Stimulated activated CD8-positive, alpha-beta memory T cell treated with anti-CD3 and anti-CD28 coated beads, Interleukin-15, amount 100 ng/mL, for 48 hours (primary cell): ENCODE measurements around the gene DTNB.

ENCODE experiments used
- DNase-seq, 2 donors: peaks; one replicate each; pipeline ENCODE4 v3.0.0-alpha.2; 2020; ENCODE audit warnings: low read depth in 2 of 2

Gene DTNB

DNA sequence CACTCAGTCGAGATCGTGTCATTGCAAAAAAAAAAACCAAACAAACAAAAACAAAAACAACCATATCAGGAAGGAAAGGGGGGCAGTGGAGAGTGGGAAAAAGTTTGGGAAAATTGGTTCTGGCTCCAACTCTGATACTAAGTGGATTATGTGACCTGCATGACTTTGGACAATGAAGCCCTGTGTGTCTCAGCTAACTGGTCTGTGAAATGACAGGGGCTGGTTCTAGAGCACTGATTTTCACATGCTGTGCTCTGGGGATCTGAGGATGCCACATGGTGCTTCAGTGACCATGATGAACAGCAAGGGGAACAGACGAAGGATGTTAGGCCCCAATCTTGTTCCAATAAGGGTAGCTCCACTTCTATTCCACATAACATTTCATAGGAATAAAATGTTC is 174.2 kb downstream of the DTNB start:
- no peak for DNase-seq

DNA sequence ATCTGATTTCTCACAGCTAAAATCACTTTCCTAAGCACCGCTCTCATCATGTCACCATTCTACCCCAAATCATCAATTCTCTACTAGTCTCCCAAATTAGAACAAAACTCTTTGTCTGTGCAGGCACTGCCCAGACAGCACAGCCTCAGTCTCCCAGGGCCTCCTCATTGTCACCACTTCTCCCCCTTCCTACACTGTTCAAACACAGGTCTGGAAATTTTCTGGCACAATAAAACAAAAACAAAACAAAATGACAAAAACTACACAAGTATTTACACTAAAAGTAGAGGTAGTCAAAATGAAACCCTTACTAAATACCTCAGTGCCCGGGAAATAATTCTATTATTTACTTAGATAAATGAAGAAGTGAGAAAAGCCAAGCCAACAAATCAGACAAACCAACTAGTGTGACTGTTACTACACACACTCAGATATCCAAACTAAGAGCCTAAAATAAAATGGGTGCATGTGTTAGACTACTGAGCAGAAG is 175.4 kb downstream of the DTNB start:
- no peak for DNase-seq

DNA sequence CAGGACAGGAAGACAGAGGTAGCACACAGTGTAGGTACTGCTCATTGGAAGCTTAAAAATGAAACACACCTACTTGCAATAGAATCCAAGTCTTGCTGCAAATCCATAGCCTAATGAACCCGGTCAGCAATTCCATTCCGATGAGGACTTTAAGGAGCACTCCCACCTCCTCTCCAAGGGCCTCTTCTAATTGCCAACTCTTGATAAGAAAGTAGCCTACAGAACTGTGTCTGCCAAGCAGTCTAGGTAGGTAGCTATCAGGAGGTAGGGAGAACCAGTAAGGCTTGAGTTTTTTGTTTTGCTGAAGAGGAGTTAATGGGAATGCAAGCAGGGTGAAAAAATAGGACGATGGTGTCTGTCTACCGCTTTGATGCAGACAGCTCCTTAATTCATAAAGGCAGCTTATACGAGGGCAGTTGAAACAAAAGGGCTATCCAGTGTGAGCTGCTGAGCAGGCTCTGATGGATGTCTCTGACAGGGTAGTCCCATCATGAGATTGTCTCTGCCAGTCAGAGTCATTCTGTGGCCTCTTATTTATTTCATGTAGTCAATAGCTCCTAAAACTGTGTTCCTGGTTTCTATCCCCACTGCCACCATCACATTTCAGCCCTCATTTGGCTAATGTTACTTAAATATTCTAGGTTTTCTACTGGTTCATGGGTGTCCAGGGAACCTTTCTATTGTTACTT is 176.0 kb downstream of the DTNB start:
- DNase-seq = no peak

DNA sequence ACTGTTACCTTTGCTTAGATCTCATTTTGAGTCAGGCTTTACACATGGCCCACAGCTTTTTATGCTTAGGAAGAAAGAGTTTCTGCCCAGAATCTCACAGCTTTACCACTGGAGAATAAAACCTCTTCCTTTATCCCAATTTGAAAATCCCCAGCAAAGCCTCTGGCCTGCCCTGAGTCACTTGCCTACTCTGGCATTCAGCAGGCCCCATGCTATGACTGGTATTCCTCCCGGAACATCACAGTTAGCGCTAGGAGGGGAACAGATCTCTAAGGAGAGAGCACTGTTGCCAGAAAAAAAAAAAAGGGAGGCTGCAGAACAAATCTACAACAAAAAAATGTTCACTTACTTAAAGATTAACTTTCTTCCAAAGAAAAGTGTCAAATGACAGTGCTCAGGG is 178.8 kb downstream of the DTNB start:
- no peak for DNase-seq

DNA sequence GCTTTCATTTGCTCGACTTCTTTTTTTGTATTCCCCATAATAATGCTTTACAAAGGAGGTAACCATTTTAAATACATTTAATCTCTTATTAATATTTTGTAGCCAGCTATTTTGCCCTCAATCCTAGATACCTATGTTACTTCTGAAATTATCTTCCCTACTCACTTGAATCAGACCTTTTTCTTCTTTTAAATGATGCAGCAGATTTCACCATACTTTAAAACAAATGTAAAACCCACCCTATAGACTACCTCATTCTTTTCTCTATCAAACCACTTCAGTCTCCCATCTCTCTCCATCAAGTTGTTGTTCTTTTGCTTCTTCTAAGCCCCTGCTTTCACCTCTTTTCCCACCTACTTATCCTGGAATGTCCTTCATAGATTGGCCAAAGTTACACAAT is 180.2 kb downstream of the DTNB start:
- no peak for DNase-seq

DNA sequence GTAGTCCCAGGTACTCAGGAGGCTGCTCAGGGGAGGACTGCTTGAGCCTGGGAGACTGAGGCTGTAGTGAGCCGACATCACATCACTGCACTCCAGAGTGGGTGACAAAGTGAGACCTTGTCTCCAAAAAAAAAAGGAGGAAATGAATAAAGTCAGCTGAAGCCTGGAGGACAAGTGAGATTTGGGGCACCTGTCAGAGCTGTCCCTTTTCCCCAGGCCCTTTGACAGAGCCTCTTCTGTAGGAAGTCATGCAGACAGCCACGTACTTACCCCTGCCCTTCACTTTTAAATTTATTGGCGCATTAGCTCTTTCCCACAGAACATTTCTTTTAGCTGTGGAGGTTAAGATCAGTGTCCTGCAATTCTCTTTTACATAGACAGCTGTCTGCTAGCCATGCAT is 180.7 kb downstream of the DTNB start:
- no peak for DNase-seq

DNA sequence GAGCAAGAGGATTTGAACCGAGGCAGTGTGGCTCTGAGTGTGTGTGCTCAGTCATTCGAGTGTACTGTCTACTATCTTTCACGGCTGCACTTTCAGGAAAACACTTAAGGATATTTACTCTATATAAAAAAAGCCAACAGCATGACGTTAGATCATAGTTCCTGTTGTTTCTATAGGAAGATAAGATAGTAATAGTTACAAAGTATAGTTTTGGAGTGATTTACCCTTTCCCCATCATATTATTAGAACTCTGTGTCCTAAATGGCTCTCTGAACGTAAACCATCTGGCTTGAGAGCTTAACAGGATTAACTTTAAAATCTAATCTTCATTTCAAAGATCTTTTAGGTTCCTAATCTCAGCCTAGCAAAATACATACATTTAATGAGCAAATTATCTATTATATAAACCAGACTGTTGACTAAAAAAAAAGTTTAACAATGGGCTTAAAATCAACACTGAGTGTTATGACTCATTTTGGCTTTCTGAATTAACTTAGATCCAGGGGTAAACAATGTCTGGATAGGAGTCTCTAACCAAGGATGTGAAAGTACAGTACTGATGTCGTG is 181.3 kb downstream of the DTNB start:
- DNase-seq = no peak

DNA sequence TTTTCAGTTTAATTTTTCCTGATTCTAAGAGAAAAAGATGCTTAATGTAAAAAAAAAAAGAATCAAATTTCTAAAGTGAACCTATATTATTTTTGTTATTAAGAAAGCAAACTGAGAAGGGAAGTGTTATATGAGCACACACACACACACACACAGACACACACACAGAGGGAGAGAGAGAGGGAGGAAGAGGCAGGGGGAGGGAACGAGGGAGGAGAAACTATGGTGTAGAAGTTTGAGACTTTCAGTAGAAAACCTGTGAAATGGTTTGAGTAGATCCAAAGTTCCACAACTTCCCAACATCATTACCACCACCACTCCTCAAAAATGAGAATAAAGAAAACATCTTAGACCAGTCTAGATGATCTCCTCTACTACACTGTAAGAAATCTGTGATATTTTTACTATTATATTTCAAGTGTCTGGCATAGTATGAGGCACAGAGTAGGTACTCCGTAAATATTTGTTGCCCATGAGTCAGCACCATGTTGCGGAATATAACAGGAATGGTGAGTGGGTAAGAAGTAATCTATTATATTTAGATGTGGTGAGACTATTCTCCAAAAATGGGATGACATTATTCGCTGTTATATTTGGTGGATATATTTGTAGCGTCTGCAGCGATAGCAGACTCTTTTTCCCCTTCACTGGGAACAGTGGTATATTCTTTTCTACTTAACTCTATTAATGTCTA is 182.2 kb downstream of the DTNB start:
- no peak for DNase-seq

DNA sequence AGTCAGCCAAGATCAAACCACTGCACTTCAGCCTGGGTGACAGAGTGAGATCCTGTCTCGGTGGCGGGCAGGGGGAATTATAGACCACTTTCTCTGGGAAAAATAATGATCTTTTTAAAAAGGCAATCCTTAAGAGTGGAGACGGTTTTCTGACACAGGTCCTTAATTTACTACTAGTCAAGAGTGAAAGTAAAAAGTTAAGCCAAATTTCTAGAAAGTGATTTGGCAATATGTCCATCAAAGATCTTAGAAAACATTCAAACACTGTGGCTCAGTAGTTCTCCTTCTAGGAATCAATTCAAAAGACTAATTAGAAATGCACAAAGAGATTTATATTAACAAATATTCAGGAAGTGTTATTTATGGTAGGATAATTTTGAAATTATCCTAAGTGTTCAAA is 183.2 kb downstream of the DTNB start:
- no peak for DNase-seq

DNA sequence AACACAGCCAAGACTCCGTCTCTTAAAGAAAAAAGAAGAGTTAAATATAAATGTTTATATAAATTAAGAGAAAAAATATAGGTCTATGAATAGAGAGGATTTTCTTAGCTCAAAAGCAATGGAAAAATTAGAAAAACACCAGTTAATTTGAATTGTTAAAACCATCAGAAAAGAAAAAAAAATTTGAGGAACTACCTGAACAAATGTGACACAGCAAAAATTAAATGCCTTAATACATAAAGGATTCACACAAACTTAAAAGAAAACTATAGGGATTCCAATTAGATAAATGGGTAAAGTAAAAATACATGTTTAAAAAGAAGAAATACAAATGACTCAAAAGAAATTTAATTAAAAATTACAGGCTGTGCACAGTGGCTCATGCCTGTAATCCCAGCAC is 183.7 kb downstream of the DTNB start:
- DNase-seq = no peak

DNA sequence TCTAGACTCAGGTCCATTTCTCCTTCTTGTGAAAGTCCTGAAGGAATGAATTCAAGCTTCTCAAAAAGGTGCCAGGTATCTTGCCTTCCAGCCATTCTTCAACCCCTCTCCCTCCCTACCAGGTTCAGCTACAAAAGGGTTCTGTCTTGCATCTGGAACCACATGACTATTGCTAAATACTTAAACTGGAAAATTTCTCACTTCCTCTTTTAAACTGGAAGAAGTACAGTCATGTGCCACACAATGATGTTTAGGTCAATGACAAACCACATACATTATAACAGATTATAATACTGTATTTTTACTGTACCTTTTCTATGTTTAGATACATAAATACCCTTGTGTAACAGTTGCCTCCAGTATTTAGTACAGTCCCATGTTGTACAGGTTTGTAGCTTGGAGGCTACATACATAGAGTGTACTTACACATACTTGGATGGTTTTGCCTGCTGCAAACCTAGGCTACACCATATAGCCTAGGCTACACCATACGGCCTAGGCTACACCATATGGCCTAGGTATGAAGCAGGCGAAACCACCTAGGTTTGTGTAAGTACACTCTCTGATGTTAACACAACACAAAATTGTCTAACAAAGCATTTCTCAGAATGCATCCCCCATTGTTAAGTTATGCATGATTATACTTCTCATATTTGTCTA is 189.6 kb downstream of the DTNB start:
- no peak for DNase-seq

DNA sequence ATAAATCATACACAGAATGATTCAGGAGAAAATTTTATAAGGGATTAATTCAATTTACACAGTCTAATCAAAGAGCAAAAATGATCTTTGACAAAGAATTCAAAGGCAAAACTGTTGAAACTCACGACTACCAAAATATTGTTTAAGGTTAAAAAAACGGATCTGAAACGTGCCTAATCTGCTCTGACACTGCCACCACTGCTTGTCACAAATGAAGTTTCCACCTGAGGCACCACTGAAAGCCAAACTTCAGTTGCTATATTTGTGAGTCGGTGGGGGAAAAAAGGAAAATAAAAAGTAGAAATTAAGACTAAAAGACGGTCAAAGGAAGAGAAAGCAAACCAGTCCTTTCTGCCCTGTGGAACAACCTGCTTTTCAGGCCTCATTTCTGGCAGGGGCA is 191.0 kb downstream of the DTNB start:
- no peak for DNase-seq

DNA sequence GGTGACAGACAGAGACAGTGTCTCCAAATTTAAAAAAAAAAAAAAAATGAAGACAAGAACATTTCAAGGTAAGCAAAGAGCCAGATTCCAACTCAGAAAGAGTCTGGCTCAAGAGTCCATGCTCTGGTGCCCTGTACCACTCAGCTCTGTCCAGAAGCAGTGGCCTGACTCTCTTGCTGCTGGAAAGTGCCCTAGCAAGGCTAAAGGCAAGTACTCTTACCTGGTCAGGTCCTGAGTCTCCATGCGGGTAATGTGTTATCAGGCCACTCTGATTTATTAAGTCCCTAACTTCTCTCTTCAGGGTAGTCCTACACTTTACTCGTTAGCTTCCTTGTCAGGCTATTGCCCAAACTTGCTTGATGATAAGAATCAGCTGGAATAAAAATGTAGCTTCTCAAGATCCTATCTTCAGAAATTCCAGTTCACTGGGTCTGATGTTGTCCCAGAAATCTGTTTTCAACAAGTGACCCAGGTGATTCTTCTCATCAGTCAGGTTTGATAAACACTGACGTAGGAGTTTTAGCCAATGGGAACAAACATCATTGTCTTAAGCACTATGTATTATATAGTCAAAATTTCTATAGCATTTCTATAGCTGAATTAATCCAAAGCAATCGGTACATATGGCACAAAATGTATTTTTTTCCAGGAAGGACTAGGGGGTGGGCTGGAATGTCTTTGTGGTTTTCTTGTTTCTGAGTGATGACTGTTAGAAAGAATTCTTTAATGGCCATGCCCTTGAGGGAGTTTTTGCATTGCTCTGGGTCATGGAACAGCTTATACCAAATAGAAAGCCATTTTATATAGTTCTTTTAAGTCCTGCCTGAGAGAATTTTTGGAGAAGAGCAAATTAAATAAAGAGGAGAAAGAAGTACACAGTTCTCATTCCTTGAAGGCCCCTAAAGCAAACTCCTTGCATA is 191.7 kb downstream of the DTNB start:
- no peak for DNase-seq

DNA sequence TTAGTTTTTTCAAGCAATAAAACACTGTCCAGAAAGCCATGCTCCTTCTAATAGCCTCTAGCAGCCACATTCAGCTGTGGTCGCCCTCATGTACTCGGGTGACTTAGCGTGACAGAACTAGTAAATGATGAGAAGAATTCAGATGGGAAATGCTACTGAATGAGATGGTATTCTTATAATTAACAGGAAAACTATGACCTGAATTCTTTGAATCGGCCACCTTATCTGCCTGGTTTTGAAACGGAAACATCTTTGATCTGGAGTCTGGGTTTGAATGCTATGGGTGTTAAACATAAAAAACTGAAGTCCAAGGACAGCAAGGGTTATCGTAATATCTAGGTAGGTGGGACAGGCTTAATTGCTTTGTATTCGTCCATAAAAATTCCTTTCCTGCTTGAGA is 192.8 kb downstream of the DTNB start:
- no peak for DNase-seq

DNA sequence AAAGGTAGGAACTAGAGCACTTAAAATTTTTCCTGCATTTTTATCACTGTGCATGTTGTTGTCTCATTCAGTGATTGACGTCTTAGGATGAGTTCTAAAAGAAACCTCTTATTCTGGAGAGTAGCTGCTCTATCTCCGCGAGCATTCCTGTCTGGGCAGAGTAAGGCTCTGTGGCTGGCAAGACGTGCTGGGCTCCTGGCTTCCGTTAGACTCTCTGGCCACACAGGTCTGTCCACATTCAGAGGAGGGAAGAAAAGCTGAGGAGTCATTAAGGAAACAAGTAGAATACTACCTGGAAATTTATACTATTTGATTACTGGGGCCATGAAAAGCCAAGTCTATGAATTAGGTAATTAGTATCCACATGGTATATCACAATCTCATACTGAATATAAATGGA is 193.6 kb downstream of the DTNB start:
- no peak for DNase-seq

DNA sequence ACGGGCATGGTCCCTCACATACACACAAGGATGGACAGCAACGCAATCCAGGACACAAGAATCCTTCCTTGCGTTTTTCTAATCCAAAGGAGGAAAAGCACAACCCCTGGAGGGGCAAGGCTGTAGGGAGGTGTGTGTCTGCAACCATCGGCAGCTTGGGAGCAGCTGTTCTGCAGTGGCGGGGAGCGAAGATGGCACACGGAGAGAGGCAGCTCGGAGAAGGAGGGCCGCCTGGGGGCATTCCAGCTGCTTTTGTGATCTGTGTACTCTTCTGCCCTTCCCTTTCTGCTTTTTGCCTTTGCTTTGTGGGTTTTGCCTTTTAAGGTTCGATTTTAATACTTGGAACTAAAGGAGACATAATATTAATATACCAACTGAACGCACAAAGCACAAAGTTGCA is 194.6 kb downstream of the DTNB start:
- no peak for DNase-seq

DNA sequence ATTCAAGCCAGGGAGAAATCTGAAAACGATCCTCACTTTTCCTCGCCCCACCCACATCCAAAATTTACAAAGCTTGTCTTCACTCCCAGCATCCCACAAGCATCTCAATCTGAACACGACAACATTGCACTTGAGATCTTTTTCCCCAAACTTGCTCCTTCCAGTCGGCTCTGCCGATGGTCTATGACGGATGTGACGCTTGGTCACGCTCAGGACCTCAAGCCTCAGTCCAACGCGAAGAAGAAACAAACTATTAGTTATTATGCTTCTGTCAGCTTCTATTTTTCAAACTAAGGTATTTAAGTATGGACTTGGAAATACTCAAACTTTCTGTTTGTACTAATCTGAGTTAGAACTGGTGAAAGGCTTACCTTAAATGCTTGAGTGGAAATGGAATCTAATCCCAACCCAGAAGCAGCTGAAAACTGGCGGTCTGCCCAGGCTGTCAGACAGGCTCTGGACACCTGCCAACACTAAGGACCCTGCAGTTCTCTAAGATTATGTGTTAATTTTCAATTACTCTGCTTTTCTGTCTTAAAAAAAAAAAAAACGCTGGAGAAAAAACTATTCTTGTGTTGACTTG is 199.5 kb downstream of the DTNB start:
- DNase-seq = no peak

DNA sequence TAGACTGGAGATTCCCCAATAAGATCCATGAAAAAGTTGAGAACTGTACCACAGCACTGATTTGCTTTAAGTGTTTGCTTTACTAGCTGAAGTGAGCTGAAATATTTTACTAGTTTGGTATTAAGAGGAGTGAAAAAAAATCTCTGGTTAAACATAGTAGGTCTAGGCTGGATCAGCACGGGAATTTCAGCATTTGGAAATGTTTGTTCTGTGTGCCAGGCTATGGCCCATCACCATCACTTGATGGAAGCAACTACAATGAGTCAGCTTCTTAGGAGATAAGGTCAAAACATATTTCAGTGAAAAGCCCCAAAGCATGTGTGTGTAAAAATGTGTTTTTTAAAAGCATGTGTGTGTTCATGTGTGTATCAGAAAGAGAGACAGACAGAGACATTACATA is 200.2 kb downstream of the DTNB start:
- no peak for DNase-seq

DNA sequence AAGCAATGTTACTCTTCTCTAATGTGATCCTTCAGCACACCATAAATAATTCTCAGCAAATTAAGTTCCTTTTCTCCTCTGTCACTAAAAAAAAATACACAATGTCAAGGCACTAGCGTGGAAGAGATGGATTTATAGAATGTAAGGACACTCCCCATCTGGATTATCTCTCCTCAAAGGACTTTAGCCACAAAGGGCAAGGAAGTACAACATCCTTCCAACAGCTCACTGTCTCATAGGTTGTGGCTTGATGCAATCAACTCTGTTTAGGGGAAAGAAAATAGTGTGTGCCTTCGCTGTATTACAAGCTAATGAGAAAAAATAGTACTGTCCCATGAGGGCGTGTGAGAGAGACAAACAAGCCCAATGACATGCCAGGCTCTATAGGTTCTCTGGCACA is 202.6 kb downstream of the DTNB start:
- no peak for DNase-seq

DNA sequence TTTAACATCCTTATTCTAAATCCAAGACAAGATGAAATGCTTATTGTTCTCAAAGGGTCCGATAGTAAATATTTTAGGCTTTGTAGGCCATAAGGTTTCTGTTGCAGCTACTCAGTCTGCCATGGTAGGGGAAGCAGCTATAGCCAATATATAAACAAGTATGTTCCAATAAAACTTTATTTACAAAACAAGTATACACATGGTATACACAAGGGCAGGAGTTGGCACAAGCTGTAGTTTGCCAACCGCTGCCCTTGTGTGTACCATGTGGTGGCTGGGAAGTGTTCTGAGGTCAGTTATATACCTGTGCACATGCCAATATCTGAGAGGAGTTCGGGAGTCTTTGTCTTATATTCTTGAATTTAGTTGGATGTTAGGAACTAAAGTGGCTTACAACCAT is 205.6 kb downstream of the DTNB start:
- DNase-seq = no peak

DNA sequence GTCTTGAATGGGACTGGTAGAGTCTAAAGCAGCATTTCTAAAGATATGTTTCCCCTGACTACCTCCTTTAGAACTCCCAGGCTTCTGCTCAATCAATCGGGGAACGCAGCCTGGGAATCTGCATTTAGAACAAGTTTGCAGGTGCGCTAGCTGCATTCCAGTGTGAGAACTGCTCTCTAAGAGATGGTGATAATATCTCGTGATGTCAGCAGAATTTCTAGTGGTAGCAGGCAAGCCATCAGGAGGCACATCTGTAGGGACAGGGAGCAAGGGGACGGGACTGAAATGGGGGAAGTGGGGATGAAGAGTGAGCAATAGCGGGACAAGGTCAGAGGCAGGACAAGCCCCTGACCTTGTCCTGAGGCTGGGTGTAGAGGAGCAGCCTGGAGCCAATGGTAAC is 211.4 kb downstream of the DTNB start:
- no peak for DNase-seq
